Large intestine (tissue), 12 donors: ENCODE data around the gene PCDH8. TPM values are rescaled to one million over a fixed set of nuclear protein-coding genes. Genes with fewer than 3 reads are reported as not detected.

Source experiments
- DNase-seq, 2 donors: peaks; one replicate each; pipeline versions ENCODE4 v3.0.0 to v3.0.0-alpha.2; 2013
- H3K27ac ChIP-seq: one replicate; pipeline ENCODE4 v1.5.1; 2013; ENCODE audit warnings: low read length
- H3K27me3 ChIP-seq: 2 replicates; pipeline ENCODE4 v1.6.1; 2013; ENCODE audit warnings: low read length; ENCODE audit not compliant: control insufficient read depth, insufficient read depth
- H3K36me3 ChIP-seq: 2 replicates; pipeline ENCODE4 v1.6.1; 2013; ENCODE audit warnings: low read length; ENCODE audit not compliant: control insufficient read depth, insufficient read depth
- H3K4me1 ChIP-seq: one replicate; pipeline ENCODE4 v1.6.1; 2013; ENCODE audit warnings: low read length; ENCODE audit not compliant: control insufficient read depth, insufficient read depth
- H3K4me3 ChIP-seq: one replicate; pipeline ENCODE4 v1.5.1; 2013; ENCODE audit warnings: low read length
- H3K9me3 ChIP-seq: one replicate; pipeline ENCODE4 v1.6.1; 2013; ENCODE audit warnings: mild to moderate bottlenecking, low read depth, low read length, moderate library complexity; ENCODE audit not compliant: control insufficient read depth
- WGBS: methylation state at CpG from one replicate; pipeline ENCODE4 v1.1.5; 2013; ENCODE audit warnings: low lambda C conversion rate; ENCODE audit not compliant: insufficient coverage; 5-methylcytosine and 5-hydroxymethylcytosine counted together
- long read RNA-seq, 11 donors: transcript quantifications; one replicate each; lab custom pipeline, GENCODE V29; 2026
- polyA plus RNA-seq: library from polyadenylated mRNA; unstranded; fragments of 120-200 nt; gene quantifications from one replicate; pipeline ENCODE4 v1.2.1, GENCODE V29; 2013

Gene PCDH8, protein sequence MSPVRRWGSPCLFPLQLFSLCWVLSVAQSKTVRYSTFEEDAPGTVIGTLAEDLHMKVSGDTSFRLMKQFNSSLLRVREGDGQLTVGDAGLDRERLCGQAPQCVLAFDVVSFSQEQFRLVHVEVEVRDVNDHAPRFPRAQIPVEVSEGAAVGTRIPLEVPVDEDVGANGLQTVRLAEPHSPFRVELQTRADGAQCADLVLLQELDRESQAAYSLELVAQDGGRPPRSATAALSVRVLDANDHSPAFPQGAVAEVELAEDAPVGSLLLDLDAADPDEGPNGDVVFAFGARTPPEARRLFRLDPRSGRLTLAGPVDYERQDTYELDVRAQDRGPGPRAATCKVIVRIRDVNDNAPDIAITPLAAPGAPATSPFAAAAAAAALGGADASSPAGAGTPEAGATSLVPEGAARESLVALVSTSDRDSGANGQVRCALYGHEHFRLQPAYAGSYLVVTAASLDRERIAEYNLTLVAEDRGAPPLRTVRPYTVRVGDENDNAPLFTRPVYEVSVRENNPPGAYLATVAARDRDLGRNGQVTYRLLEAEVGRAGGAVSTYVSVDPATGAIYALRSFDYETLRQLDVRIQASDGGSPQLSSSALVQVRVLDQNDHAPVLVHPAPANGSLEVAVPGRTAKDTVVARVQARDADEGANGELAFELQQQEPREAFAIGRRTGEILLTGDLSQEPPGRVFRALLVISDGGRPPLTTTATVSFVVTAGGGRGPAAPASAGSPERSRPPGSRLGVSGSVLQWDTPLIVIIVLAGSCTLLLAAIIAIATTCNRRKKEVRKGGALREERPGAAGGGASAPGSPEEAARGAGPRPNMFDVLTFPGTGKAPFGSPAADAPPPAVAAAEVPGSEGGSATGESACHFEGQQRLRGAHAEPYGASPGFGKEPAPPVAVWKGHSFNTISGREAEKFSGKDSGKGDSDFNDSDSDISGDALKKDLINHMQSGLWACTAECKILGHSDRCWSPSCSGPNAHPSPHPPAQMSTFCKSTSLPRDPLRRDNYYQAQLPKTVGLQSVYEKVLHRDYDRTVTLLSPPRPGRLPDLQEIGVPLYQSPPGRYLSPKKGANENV
- polyA plus RNA-seq, result 2.3 TPM
- long read RNA-seq, donor 1, result 0 reads
- long read RNA-seq, donor 2, result 0 reads
- long read RNA-seq, donor 3, result 0 reads
- long read RNA-seq, donor 4, result 0 reads
- long read RNA-seq, donor 5, partial matches to known transcripts, result 0 of 1 reads
- long read RNA-seq, donor 5, other reads (novel, unspliced or antisense), result 0 of 1 reads
- long read RNA-seq, donor 6, result 0 reads
- long read RNA-seq, donor 7, full-length matches to known transcripts, result 1 of 1 reads
- long read RNA-seq, donor 7, partial matches to known transcripts, result 0 of 1 reads
- long read RNA-seq, donor 7, other reads (novel, unspliced or antisense), result 0 of 1 reads
- long read RNA-seq, donor 8, result 0 reads
- long read RNA-seq, donor 9, result 0 reads
- long read RNA-seq, donor 10, result 0 reads
- long read RNA-seq, donor 11, result 0 reads

DNA sequence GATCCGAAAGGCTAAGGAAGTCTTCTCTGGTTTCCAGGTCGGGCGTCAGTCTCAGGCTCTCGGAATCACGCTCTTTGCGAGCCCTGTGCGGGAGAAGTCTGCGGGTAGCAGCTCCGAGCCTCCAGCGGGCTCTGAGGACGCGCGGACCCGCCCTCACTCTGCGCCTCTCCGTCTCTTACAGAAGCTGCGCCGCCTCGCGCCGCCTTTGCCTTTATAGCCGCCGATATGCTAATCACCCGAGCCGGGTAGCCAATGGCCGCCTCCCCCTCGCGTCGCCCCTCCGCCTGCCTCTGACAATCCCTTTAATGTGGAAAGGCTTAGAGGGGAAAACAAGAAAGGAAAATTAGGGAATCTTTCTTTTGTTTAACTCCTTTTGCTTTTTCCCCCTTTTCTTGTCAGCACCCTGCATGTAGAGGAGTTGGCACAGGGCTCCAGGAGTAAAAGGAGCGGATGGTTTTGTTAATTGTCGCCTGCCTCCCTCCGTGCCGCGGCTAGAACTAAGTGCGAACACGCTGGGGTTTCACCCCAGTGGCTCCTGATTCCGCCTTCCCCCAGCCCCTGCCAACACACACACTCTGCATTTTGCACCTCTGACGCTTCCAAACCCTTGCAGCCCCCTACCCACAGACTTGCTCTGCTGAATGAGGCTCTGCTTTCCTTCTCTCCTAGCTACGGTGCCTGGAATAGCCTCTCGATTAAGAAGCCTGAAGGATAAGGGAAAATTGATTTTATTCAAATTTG lies at the start of gene PCDH8:
TSS of gene PCDH8 (minus strand) at position 186 of the 741 bp plus-strand sequence. CDS start 204 bp downstream, outside the sequence.
- H3K27ac ChIP-seq, result no peak within 1 kb of the TSS
- no peaks in the 10 kb centered on the region for H3K36me3 ChIP-seq
- peak in 1 of 2 donors; percentile 39 for DNase-seq
- peaks cover 30% of the 10 kb centered on the region for H3K9me3 ChIP-seq
- H3K4me3 ChIP-seq, result peak within 1 kb of the TSS; percentile 10
- WGBS, result 0% methylated on average over 2 of the region's 41 CpGs
- peaks cover 85% of the 10 kb centered on the region for H3K27me3 ChIP-seq
- H3K4me1 ChIP-seq, result peaks cover 3% of the 10 kb centered on the region

DNA sequence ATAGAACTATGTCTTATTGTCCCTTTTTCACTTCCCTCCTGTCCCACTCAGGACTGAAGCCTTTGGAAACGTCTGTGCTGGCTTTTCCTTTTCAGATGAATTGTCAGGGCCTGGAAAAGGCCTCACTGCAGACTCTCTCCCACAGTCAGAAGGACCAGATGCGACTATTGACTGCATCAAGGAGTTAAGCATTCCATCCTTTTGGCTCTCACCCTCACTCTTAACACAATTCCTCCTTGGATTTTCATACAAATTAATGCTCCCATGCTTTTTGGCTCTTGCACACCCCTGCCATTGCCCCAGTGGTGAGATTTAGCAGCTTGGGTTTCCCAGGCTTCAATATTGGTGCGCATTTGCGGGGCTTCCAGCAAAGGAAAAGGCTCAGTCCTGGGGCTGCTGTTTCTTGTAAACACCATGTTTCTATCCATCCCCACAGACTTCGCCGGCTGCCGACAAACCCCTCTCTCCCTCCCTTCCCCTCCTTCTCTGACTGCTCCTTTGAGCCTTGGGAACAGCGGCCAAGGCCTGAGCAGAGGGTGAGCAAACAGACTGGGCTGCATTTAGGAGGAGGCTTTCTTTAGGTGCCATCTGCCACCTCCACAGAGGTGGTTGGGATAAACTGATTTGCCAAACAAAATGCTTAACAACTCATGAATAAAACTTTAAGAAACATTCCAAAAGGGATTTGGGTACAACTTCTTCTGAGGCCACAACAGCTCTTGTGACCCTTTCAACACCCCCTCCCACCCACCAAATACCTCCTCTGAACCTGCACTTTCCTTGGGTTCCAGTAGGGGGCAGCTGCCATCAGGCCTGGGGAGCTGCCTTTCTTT lies 48.6 kb upstream of the PCDH8 start:
- H3K4me3 ChIP-seq, result no peak overlapping the region
- no peaks in the 10 kb centered on the region for H3K27me3 ChIP-seq
- no peaks in the 10 kb centered on the region for H3K9me3 ChIP-seq
- 15% methylated on average over 4 of the region's 8 CpGs for WGBS
- H3K27ac ChIP-seq, result no peak overlapping the region
- no peaks in the 10 kb centered on the region for H3K4me1 ChIP-seq
- no peaks in the 10 kb centered on the region for H3K36me3 ChIP-seq
- peak in 1 of 2 donors; percentile 6 for DNase-seq

DNA sequence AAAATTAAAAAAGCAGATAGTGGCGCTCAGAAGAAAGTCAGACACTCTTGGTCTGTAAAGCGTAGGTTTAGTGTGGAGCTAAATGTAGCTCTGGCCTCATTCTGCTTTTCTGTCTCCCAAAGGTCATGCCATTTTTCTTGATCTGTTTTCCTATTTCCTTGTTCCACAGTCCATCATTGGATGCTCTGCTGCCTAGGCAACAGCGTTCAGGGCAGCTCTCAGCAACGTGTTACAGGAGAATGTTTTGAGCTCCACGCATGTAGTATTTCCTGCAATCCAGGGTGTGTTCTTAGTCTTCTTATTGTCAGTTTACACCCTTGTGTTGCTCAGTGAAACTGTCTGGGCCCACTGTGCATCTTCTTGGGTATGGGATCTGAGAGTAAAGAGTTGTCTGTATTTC lies 46.0 kb upstream of the PCDH8 start:
- WGBS, result 100% methylated on average over 2 of the region's 5 CpGs
- no peak for DNase-seq

DNA sequence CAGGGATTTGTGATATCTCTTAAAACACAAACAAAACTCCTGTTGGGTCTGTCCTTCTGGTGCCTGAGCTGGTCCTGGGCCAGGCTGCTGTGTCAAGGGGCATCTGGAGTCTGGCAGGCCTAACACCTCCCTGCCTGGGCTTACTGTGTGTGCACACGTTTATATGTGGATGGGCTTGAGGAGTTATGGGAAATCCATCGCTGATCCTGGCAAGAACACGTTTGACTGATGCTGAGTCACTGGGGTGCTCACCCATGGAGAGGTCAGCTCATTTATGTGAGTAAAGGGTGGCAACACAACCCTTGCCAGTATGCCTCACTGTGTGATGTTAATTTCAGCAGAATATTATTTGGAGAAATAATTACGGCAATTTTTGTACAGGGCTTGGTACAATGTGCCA lies 44.5 kb upstream of the PCDH8 start:
- H3K27me3 ChIP-seq, result no peaks in the 10 kb centered on the region
- DNase-seq, result no peak
- WGBS, result no CpG with 5 or more reads among the region's 4 CpGs
- no peaks in the 10 kb centered on the region for H3K36me3 ChIP-seq
- H3K27ac ChIP-seq, result no peak overlapping the region
- H3K4me3 ChIP-seq, result no peak overlapping the region
- no peaks in the 10 kb centered on the region for H3K4me1 ChIP-seq
- no peaks in the 10 kb centered on the region for H3K9me3 ChIP-seq

More for the DNA sequence above, 46.0 kb upstream of the PCDH8 start:
- no peaks in the 10 kb centered on the region for H3K36me3 ChIP-seq
- no peaks in the 10 kb centered on the region for H3K4me1 ChIP-seq
- no peak overlapping the region for H3K27ac ChIP-seq
- H3K9me3 ChIP-seq, result no peaks in the 10 kb centered on the region
- H3K27me3 ChIP-seq, result no peaks in the 10 kb centered on the region
- no peak overlapping the region for H3K4me3 ChIP-seq

DNA sequence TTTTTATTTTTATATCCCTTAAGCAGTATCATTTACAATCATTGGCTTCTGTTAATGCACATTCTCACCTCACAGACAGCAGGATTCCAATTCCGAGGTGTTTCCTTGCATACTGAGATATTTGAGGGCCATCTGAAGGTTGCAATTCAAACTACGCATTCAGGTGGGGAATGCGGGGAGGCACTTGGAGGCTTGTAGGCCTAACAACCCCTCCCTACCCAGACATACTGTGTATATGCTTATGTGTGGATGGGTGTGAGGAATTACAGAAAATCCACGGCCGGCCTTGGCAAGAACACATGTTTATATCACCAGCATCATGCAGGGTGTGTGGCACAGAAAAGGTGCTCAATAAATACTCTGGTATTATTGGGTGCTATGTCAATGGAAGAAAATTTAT lies 43.3 kb upstream of the PCDH8 start:
- H3K36me3 ChIP-seq, result no peaks in the 10 kb centered on the region
- no peaks in the 10 kb centered on the region for H3K9me3 ChIP-seq
- no peak for DNase-seq
- no peaks in the 10 kb centered on the region for H3K27me3 ChIP-seq
- no peak overlapping the region for H3K27ac ChIP-seq
- H3K4me3 ChIP-seq, result no peak overlapping the region
- WGBS, result no CpG with 5 or more reads among the region's 5 CpGs
- H3K4me1 ChIP-seq, result no peaks in the 10 kb centered on the region

DNA sequence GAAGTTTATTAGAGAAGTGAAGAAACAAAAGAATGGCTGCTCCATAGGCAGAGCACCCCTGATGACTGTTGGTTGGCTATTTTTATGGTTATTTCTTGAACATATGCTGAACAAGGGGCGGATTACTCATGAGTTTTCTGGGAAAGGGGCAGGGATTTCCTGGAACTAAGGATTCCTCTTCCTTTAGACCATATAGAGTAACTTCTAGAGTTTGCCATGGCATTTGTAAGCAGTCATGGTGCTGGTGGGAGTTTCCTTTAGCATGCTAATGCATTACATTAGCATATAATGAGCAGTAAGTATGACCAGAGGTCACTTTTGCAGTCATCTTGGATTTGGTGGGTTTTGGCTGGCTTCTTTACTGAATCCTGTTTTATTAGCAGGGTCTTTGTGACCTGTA lies 38.7 kb upstream of the PCDH8 start:
- Histone ChIP-seq H3K27me3 (no peaks in the 10 kb centered on the region), H3K9me3 (no peaks in the 10 kb centered on the region), H3K4me3 (no peak overlapping the region), H3K27ac (no peak overlapping the region), H3K36me3 (no peaks in the 10 kb centered on the region), H3K4me1 (no peaks in the 10 kb centered on the region)
- no peak for DNase-seq
- no CpG with 5 or more reads among the region's 1 CpG for WGBS

DNA sequence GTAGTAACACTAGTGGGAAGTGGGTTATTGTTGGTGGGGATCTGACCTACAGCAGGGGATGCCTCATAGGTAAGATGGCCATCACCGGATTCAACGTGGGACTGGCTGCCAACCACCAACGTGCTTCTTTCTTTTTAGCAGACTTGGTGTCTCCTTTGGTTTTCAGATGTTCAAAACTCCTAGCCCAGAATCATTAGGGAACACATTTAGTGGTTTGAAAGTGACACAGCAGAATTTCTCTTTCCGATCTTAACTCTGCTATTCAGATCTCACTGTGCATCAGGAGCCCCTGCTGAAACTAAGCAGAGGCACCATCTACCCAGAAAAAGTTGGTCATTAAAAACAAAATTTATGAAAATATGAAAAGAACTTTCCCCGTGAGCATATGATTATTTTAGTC lies 36.7 kb upstream of the PCDH8 start:
- Histone ChIP-seq H3K9me3 (no peaks in the 10 kb centered on the region), H3K4me3 (no peak overlapping the region), H3K36me3 (no peaks in the 10 kb centered on the region), H3K27ac (no peak overlapping the region), H3K27me3 (no peaks in the 10 kb centered on the region), H3K4me1 (no peaks in the 10 kb centered on the region)
- 83% methylated on average over 1 of the region's 5 CpGs for WGBS
- no peak for DNase-seq

DNA sequence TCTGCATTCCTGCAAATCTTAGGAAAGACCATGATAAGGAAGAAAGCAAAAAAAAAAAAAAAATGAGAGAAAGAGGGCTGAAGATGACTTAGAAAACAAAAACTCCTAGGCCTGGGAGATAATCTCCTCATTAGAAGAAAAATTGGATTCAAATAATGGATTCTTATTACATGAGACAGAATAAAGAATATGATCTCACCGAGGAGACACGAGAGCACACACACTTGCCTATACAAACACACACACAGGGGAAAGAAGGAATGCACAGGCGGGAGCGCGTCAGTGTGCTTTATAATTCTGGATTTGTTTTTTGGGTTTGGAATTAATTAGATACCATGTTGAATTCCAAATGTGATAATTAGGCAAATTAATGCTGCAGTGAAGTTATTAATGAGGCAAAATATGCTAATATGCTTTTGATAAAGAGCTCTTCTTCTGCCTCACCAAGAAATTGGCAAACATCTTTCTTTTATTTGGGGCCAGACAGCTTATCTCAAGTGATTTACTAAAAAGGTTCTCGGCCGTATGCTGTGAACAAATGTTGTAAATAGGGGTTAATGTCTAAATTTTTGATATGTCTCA lies 36.1 kb upstream of the PCDH8 start:
- DNase-seq, result no peak
- Histone ChIP-seq H3K27ac (no peak overlapping the region), H3K9me3 (no peaks in the 10 kb centered on the region), H3K4me1 (no peaks in the 10 kb centered on the region), H3K27me3 (no peaks in the 10 kb centered on the region), H3K4me3 (no peak overlapping the region), H3K36me3 (no peaks in the 10 kb centered on the region)
- WGBS, result no CpG with 5 or more reads among the region's 7 CpGs

DNA sequence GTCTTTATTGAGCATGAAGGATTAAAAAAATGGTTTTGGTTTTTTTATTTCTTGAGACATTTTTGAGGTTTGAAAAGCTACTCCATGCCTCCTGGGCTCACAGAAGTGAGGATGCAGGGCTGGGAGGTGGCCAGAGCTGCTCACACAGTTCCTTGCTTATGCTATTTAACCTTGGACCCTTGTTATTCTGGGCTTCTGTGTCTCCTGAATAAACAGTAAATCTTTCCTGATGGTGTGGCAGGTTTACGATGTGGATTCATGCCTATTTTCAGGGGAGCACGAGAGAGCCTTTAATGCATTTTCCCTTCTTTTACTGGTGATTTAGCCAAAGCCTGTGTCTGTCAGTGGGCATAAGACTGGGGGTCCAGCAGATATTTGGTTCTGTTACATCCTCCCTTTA lies 34.3 kb upstream of the PCDH8 start:
- Histone ChIP-seq H3K9me3 (no peaks in the 10 kb centered on the region), H3K27me3 (no peaks in the 10 kb centered on the region), H3K4me3 (no peak overlapping the region), H3K4me1 (no peaks in the 10 kb centered on the region), H3K36me3 (no peaks in the 10 kb centered on the region), H3K27ac (no peak overlapping the region)
- DNase-seq, result no peak
- 20% methylated on average over 1 of the region's 2 CpGs for WGBS
